Heart left ventricle (tissue), 16 donors: ENCODE measurements around the gene SEMA4D. TPM values are rescaled to one million over a fixed set of nuclear protein-coding genes. Genes with fewer than 3 reads are reported as not detected.

ENCODE experiments used
- ATAC-seq, 4 donors: fragments of 200-7000 bp; cut with Tn5 transposase; one replicate each; pipeline ENCODE4 v1.9.1; 2020 to 2022; ENCODE audit warnings: moderate library complexity in 4 of 4, mild to moderate bottlenecking in 3 of 4, moderate number of reproducible peaks in 1 of 4
- DNase-seq, 5 donors: peaks; one replicate each; pipeline ENCODE4 v3.0.0-alpha.2; 2020
- H3K27ac ChIP-seq, 12 donors: fragments of 200-600 bp; sonication (generic) in 4 of 12; one replicate each; pipeline versions ENCODE4 v1.5.0 to v1.8.0; 2016 to 2022; ENCODE audit warnings: mild to moderate bottlenecking in 2 of 12
- H3K27me3 ChIP-seq, 9 donors: fragments of 200-600 bp; sonication (generic) in 2 of 9; one replicate each; pipeline versions ENCODE4 v1.5.1 to v1.8.0; 2016 to 2022; ENCODE audit warnings: mild to moderate bottlenecking in 3 of 9
- H3K36me3 ChIP-seq, 9 donors: fragments of 200-600 bp; sonication (generic) in 2 of 9; one replicate each; pipeline versions ENCODE4 v1.5.0 to v1.8.0; 2018 to 2022; ENCODE audit warnings: mild to moderate bottlenecking in 2 of 9
- H3K4me1 ChIP-seq, 12 donors: fragments of 200-600 bp; sonication (generic) in 4 of 12; one replicate each; pipeline versions ENCODE4 v1.5.0 to v1.8.0; 2016 to 2022; ENCODE audit warnings: mild to moderate bottlenecking in 3 of 12
- H3K4me3 ChIP-seq, 12 donors: fragments of 200-600 bp; sonication (generic) in 4 of 12; one replicate each; pipeline versions ENCODE4 v1.5.0 to v1.8.0; 2017 to 2022; ENCODE audit warnings: mild to moderate bottlenecking in 9 of 12, moderate library complexity in 4 of 12
- H3K9me3 ChIP-seq, 12 donors: fragments of 200-600 bp; sonication (generic) in 4 of 12; one replicate each; pipeline versions ENCODE4 v1.5.0 to v1.8.0; 2016 to 2022; ENCODE audit warnings: mild to moderate bottlenecking in 1 of 12
- CTCF ChIP-seq, 12 donors: fragments of 200-600 bp; sonication (generic) in 4 of 12; IDR thresholded peaks; one replicate each; pipeline versions ENCODE4 v1.5.0 to v1.8.0; 2018 to 2022; ENCODE audit warnings: antibody characterized with exemption in 12 of 12, mild to moderate bottlenecking in 5 of 12
- POLR2A ChIP-seq, 2 donors: fragments of 450-650 bp; IDR thresholded peaks; one replicate each; pipeline ENCODE4 v1.6.1; 2017; ENCODE audit warnings: antibody characterized with exemption in 2 of 2, mild to moderate bottlenecking in 2 of 2, moderate library complexity in 2 of 2
- WGBS, 4 donors: extraction: QIAGEN DNeasy Blood & Tissue Kit in 2 of 4; methylation state at CpG; one replicate each; pipeline versions ENCODE4 v1.1.5 to v1.1.7; 2013 to 2018; 5-methylcytosine and 5-hydroxymethylcytosine counted together
- intact Hi-C, 10 donors: fragments of 100-400 bp; cut with DNase I; formaldehyde crosslinking; loops; one replicate each; pipeline versions ENCODE4 v1.11.1 to v1.14.2; 2022
- polyA plus RNA-seq, 2 donors: library from polyadenylated mRNA; stranded (reverse); fragments of 200-250 nt; gene quantifications; one replicate each; pipeline ENCODE4 v1.2.3, GENCODE V29; 2013
- total RNA-seq, 9 donors: library from RNA; depleted of rRNA in 2 of 9; stranded (reverse); fragments of >200 nt in 2 of 9; fragmentation: NEBNext Ultra II Directional in 3 of 9; extraction: Animal tissue kit (Norgen Biotek cat#: 25700) in 3 of 9; gene quantifications; one replicate each; pipeline versions ENCODE4 v1.1.0 to v1.2.4, GENCODE V29; 2016 to 2023
- donor health status: ischemic (EF 13 %, LVEDD 7.1; RV severe dilation, severe dysfunction).
- donor health status: healthy with polysubstance abuse.
- donor health status: DM: no; HTN: yes; CAD: no.
- donor health status: DM: no; HTN: no; CAD: no.
- donor health status: ischemic (EF 25% LVEDD 6.9; RV normal size, moderate dysfunction).
- donor health status: ischemic (EF 25% LVEDD 5.7; RV mildly dilated, moderate dysfunction).
- donor health status: healthy.
- donor health status: DM: yes; HTN: yes; CAD: no.
- donor health status: ischemic (EF 35%, LVEDD 5.7; RV mildly dilated, moderate dysfunction).
- donor health status: nonischemic (EF 11% LVEDD 7.7; RV severe dilation, severe dysfunction).
- donor health status: DM: yes; HTN: yes; CAD: no.
- donor health status: PGD.
- donor health status: ischemic (EF 29% LVEDD 5.4; RV normal size, mild dysfunction).
- donor health status: nonischemic (EF 23%, LVEDD 6.1; RV moderate dilation, normal function).

The SEMA4D gene
- total and polyA plus RNA-seq, 11 donors = 4.0 to 59.8 (median 20.2) TPM

GRCh38 chr9:89543621-89544278, 45.8 kb upstream of the SEMA4D start:
- no peak for DNase-seq
- Histone ChIP-seq H3K4me3 (no peak overlapping the region), H3K4me1 (peaks cover 0 to 14% (median 0%) of the 10 kb centered on the region in 12 donors), H3K27me3 (no peaks in the 10 kb centered on the region), H3K9me3 (peaks cover 0 to 21% (median 7%) of the 10 kb centered on the region in 12 donors), H3K27ac (no peak overlapping the region), H3K36me3 (no peaks in the 10 kb centered on the region)
- TF ChIP-seq CTCF (IDR thresholded peaks at IDR 0.05) (no peak), POLR2A (IDR thresholded peaks at IDR 0.05) (no peak)
- no peak for ATAC-seq
- WGBS, 4 donors = 83 to 92% (median 89%) methylated on average over 14 of the region's 14 CpGs
- intact Hi-C loops = loop anchor here in 5 of 10 donors (10.0 kb wide), 4 partner anchors 129 to 189 kb away; no protein-coding TSS in a partner anchor

- ATAC-seq = no peak
- no peak for DNase-seq
- Histone ChIP-seq H3K4me1 (peaks cover 0 to 15% (median 0%) of the 10 kb centered on the region in 12 donors), H3K9me3 (peaks cover 0 to 21% (median 7%) of the 10 kb centered on the region in 12 donors), H3K27ac (no peak overlapping the region), H3K36me3 (no peaks in the 10 kb centered on the region), H3K4me3 (no peak overlapping the region), H3K27me3 (no peaks in the 10 kb centered on the region)
- intact Hi-C loops = loop anchor here in 5 of 10 donors (10.0 kb wide), 4 partner anchors 128 to 188 kb away; no protein-coding TSS in a partner anchor
- TF ChIP-seq CTCF (IDR thresholded peaks at IDR 0.05) (no peak), POLR2A (IDR thresholded peaks at IDR 0.05) (no peak)
- 50 to 77% (median 67%) methylated on average over 9 of the region's 9 CpGs for WGBS, 4 donors
These were observed 45.2 kb upstream of the SEMA4D start for GRCh38 chr9:89543111-89543510.

GRCh38 chr9:89542401-89543021, 44.6 kb upstream of the SEMA4D start:
- no peak overlapping the region for H3K27ac ChIP-seq
- ATAC-seq (no peak), DNase-seq (no peak)
- no peaks in the 10 kb centered on the region for H3K27me3 ChIP-seq
- no peak for TF ChIP-seq POLR2A (IDR thresholded peaks at IDR 0.05)
- no peak for TF ChIP-seq CTCF (IDR thresholded peaks at IDR 0.05)
- intact Hi-C loops = loop anchor here in 5 of 10 donors (10.0 kb wide), 4 partner anchors 128 to 188 kb away; no protein-coding TSS in a partner anchor
- 49 to 79% (median 65%) methylated on average over 9 to 11 of the region's 11 CpGs for WGBS, 4 donors
- no peak overlapping the region for H3K4me3 ChIP-seq
- H3K36me3 ChIP-seq = no peaks in the 10 kb centered on the region
- peaks cover 0 to 21% (median 7%) of the 10 kb centered on the region in 12 donors for H3K9me3 ChIP-seq
- peaks cover 0 to 21% (median 0%) of the 10 kb centered on the region in 12 donors for H3K4me1 ChIP-seq

- no peak for ATAC-seq
- H3K4me1 ChIP-seq = peaks cover 0 to 28% (median 0%) of the 10 kb centered on the region in 12 donors
- DNase-seq = no peak
- WGBS, 4 donors = 80 to 100% (median 89%) methylated on average over 3 of the region's 3 CpGs
- H3K9me3 ChIP-seq = peaks cover 0 to 19% (median 7%) of the 10 kb centered on the region in 12 donors
- no peak overlapping the region for H3K4me3 ChIP-seq
- intact Hi-C loops = loop anchor here in 5 of 10 donors (10.0 kb wide), 4 partner anchors 127 to 187 kb away; no protein-coding TSS in a partner anchor
- no peak for TF ChIP-seq CTCF (IDR thresholded peaks at IDR 0.05)
- TF ChIP-seq POLR2A (IDR thresholded peaks at IDR 0.05) = no peak
- H3K27ac ChIP-seq = no peak overlapping the region
- H3K27me3 ChIP-seq = no peaks in the 10 kb centered on the region
- no peaks in the 10 kb centered on the region for H3K36me3 ChIP-seq
These were observed 43.9 kb upstream of the SEMA4D start for GRCh38 chr9:89541798-89542197.
